DMS53 treated with DMSO at 0.1 percent for 48 hours (cell line): Measurements from ENCODE around the gene ACTN4.
"Not testable (repeated sequence)": the region's sequence is repeated elsewhere in the genome, so short reads cannot be mapped to it uniquely, and the experiment has no call there.

Experiments
- DNase-seq: peaks from one replicate; lab custom pipeline; 2025; ENCODE audit not compliant: unreplicated experiment; lab: John Stamatoyannopoulos, UW

The ACTN4 gene

GRCh38 chr19:38735257-38735686 lies 87.8 kb downstream of the ACTN4 start:
- no peak for DNase-seq

DNA sequence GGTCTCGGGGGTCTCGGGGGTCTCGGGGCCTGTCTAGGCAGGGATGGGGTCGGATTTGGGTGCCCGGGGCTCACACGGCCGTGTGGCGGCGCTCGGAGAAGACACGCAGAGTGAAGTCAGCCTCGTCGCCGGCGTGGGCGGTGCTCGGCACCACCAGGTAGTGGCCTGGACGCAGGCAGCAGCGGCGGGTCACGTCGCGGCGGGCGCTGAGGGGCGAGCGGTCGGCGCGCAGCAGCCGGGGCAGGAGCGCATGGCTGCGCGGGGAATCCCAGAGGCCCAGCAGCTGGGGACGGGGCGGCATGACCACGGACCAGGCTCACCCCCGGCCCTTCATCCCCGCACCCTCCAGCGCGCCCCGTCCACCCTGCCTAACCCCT lies 88.6 kb downstream of the ACTN4 start:
- peak; percentile 28 for DNase-seq

GRCh38 chr19:38736413-38737280 lies 89.2 kb downstream of the ACTN4 start:
- peak; percentile 80 for DNase-seq

- DNase-seq: no peak
Observed at GRCh38 chr19:38737281-38737865, 89.9 kb downstream of the ACTN4 start.

GRCh38 chr19:38737921-38738737 lies 90.7 kb downstream of the ACTN4 start:
- DNase-seq: no peak

DNA sequence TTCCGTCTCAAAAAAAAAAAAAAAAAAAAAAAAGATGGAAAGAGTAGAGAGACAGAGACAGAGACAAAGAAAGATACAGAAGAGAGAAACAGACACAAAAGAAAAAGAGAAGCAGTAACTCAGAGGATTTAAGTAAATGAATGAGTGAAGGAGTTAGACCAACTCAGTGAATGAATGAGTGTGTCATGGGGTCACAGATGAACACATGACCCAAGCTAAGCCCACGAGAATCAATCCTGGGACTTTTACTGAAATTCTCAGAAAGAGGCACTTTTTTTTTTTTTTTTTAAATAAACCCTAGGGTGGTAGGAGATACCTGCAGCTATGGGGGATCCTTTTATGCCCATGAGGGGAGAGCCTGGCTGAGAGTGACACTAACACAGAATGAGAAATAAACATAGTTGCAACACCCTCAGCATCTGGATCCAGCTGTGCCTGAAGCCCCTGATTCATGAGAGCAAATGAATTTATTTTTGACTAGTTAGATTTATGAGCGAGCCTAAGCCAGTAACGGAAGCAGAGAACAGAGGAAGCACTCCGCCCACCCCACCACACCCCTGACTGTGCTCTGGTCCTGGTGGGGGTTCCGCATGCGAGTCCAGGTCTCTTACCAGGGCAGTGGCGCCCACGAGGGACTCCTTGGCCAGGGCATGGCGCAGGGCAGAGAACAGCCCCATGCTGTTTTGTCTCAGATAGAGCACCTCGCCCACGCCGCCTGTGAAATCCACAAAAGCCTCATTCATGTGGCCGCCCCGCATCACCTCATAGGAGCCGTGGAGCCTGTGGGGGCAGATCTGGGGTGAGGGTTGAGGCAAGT lies 92.2 kb downstream of the ACTN4 start:
- no peak for DNase-seq

GRCh38 chr19:38740257-38740592 lies 92.8 kb downstream of the ACTN4 start:
- no peak for DNase-seq

GRCh38 chr19:38740932-38741331 lies 93.5 kb downstream of the ACTN4 start:
- DNase-seq: no peak

GRCh38 chr19:38741670-38742069 lies 94.2 kb downstream of the ACTN4 start:
- no peak for DNase-seq

DNA sequence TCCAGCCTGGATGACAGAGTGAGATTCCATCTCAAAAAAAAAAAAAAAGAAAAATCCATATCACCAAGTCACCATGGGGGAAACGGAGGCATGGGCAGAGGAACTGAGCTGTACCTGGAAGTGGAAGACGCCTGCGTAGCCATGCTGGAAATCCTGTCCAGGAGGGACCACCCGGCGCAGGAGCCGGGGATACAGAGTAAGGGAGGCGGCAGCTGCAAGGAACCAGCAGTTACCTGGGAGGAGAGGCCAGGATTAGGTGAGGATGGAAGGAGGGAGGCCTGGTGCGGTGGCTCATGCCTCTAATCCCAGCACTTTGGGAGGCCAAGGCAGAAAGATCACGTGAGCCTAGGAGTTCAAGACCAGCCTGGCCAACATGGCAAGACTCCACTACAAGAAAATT lies 94.8 kb downstream of the ACTN4 start:
- DNase-seq: no peak

GRCh38 chr19:38742906-38743305 lies 95.5 kb downstream of the ACTN4 start:
- no peak for DNase-seq

- DNase-seq: no peak
Observed at GRCh38 chr19:38743394-38744297, 96.2 kb downstream of the ACTN4 start.

GRCh38 chr19:38744298-38744681 lies 96.8 kb downstream of the ACTN4 start, which contains the start of gene CAPN12:
CAPN12 (minus strand) TSS chr19:38744474; CDS start chr19:38744165, 309 bp downstream.
- no peak for DNase-seq

DNA sequence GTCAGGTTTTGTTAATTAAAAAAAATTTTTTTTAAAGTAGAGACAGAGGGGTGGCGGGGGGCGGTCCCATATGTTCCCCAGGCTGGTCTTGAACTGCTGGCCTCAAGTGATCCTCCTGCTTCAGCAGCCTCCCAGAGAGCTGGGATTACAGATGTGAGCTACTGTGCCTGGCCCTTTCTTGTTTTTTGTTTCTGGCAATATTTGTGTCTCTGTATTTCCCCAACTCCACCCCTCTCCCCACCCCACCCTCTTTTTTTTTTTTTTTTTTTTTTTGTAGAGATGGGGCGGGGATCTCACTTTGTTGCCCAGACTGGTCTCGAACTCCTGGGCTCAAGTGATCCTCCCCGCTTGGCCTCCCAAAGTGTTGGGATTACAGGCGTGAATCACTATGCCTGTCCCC lies 97.4 kb downstream of the ACTN4 start:
- DNase-seq: no peak

GRCh38 chr19:38745316-38745715 lies 97.9 kb downstream of the ACTN4 start:
- DNase-seq: no peak

- DNase-seq: not testable (repeated sequence)
Observed at GRCh38 chr19:38753783-38754182, 106.3 kb downstream of the ACTN4 start.

DNA sequence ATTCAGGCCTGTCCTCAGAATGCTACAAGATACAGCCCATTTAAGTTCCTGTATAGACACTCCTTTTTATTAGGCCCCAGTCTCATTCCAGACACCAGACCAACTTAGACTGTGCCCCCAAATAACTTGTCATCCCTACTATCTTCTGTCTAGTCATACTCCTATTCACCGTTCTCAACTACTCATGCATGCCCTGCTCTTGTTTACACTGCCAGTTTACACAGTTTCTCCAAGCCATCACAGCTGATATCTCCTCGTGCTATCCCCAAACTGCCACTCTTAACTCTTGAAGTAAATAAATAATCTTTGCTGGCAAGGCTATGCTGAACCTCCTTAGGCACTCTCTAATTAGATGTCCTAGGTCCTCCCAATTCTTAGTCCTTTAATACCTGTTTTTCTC lies 106.7 kb downstream of the ACTN4 start:
- DNase-seq: not testable (repeated sequence)

- DNase-seq: no peak
Observed at GRCh38 chr19:38759590-38760003, 112.1 kb downstream of the ACTN4 start.

DNA sequence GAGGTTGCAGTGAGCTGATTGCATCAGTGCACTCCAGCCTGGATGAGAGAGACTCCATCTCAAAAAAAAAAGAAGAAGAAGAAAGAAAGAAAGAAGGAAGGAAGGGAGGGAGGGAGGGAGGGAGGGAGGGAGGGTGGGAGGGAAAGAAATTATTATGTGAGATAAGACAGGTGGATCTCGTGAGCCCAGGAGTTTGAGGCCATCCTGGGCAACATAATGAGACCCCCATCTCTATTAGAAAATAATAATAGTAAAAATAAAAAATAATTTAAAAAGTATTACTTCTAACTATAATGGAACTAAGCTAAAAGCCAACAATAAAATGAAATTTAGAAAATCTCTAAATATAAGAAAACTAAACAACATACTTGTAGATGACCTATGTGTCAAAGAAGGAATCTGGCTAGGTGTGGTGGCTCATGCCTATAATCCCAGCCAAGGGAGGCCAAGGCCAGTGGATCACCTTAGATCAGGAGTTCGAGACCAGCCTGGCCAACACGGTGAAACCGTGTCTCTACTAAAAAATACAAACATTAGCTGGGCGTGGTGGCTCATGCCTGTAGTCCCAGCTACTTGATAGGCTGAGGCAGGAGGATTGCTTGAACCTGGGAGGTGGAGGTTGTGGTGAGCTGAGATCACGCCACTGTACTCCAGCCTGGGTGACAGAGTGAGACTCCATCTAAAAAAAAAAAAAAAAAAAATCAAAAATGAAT lies 113.5 kb downstream of the ACTN4 start:
- DNase-seq: not testable (repeated sequence)
